SU-DHL-6 (cell line): ENCODE results near the gene EIF6.

ENCODE experiments used
- H2AFZ ChIP-seq: fragments of 200-600 bp; sonication (generic); 2 replicates; pipeline ENCODE4 v1.6.1; 2014; ENCODE audit warnings: low read depth, mild to moderate bottlenecking, moderate library complexity, mixed read lengths, antibody characterized with exemption, low read length; ENCODE audit not compliant: severe bottlenecking
- H3F3A ChIP-seq: fragments of 200-600 bp; shearing (Covaris generic); 2 replicates; pipeline ENCODE4 v1.6.0; 2016; ENCODE audit warnings: antibody characterized with exemption, mild to moderate bottlenecking; ENCODE audit not compliant: insufficient read depth
- H3K27ac ChIP-seq: fragments of 200-600 bp; sonication (generic); 2 replicates; pipeline ENCODE4 v1.5.1; 2016; ENCODE audit warnings: low read depth, mild to moderate bottlenecking, low read length, moderate library complexity, mixed read lengths
- H3K27me3 ChIP-seq: fragments of 200-600 bp; sonication (generic), shearing (Covaris generic); 2 replicates; pipeline ENCODE4 v1.6.0; 2014; ENCODE audit warnings: mild to moderate bottlenecking, low read length
- H3K36me3 ChIP-seq: fragments of 200-600 bp; sonication (generic); 2 replicates; pipeline ENCODE4 v1.6.1; 2014; ENCODE audit warnings: mild to moderate bottlenecking, low read length, mixed read lengths
- H3K4me2 ChIP-seq: fragments of 300-600, 200-600 bp; shearing (Covaris generic), sonication (generic); 2 replicates; pipeline ENCODE4 v1.6.0; 2014; ENCODE audit warnings: low read length, low read depth, mild to moderate bottlenecking; ENCODE audit not compliant: poor library complexity, severe bottlenecking
- H3K4me3 ChIP-seq: fragments of 200-600 bp; sonication (generic); 2 replicates; pipeline ENCODE4 v1.5.1; 2014; ENCODE audit warnings: antibody characterized with exemption, low read length, mild to moderate bottlenecking, mixed read lengths; ENCODE audit not compliant: insufficient read depth, poor library complexity, severe bottlenecking
- H3K79me2 ChIP-seq: fragments of 200-600 bp; sonication (generic); 2 replicates; pipeline ENCODE4 v1.6.1; 2014; ENCODE audit warnings: mild to moderate bottlenecking, low read length, moderate library complexity; ENCODE audit not compliant: insufficient read depth
- H3K9ac ChIP-seq: fragments of 200-600 bp; sonication (generic); 2 replicates; pipeline ENCODE4 v1.7.0; 2014; ENCODE audit warnings: mild to moderate bottlenecking, low read length
- H3K9me2 ChIP-seq: fragments of 200-600 bp; sonication (generic); replicated peaks from 2 replicates; pipeline ENCODE4 v1.6.1; 2014; ENCODE audit warnings: low read length; ENCODE audit not compliant: insufficient read depth
- H3K9me3 ChIP-seq: fragments of 200-600 bp; sonication (generic); 2 replicates; pipeline ENCODE4 v1.6.1; 2014; ENCODE audit warnings: low read length, mixed read lengths; ENCODE audit not compliant: insufficient read depth
- H4K20me1 ChIP-seq: fragments of 200-600 bp; sonication (generic); 2 replicates; pipeline ENCODE4 v1.6.1; 2014; ENCODE audit warnings: low read depth, mild to moderate bottlenecking, antibody characterized with exemption, low read length, moderate library complexity, mixed read lengths
- EZH2phosphoT487 ChIP-seq: fragments of 200-600 bp; sonication (generic), shearing (Covaris generic); conservative IDR thresholded peaks from 2 replicates; pipeline ENCODE4 v1.6.1; 2018; ENCODE audit warnings: mild to moderate bottlenecking, antibody characterized with exemption, low read length, moderate library complexity, mixed read lengths
- TF ChIP-seq, protein P1 (sequence below): fragments of 200-600 bp; sonication (generic); IDR thresholded peaks from one replicate; pipeline ENCODE4 v1.5.1; 2017; ENCODE audit warnings: antibody characterized with exemption, mild to moderate bottlenecking, low read length, moderate library complexity; ENCODE audit not compliant: insufficient read depth, poor library complexity, severe bottlenecking

The EIF6 gene

DNA sequence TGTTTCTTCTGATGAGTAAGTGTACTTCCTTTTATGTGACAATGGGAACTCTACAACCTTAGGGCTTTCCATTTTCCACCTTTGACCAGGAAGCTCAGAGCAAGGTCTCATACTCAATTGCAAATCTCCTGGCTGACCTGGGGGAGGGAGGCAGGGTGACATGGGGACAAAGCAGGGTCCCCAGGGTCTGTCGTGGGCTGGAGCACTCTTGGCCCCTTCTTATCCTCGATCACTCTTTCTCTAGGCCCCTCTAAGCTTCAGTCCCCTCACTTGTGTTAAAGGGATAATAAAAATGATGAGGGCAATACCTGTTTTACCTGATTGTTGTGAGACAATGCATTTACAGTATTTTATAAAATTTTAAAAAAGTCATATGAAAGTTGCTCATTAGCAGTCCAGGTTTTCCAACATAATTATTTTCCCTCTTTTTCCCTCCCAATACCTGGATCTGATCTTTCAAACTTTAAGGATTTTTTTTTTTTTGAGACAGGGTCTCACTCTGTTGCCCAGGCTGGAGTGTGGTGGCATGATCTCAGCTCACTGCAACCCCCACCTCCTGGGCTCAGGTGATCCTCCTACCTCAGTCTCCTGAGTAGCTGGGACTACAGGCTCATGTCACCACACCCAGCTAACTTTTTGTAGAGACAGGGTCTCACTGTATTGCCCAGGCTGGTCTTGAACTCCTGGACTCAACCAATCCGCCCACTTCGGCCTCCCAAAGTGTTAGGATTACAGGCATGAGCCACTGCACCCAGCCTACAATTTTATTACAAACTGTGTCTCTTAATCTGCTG lies 16.1 kb upstream of the EIF6 start:
- no peaks in the 10 kb centered on the region for H3K79me2 ChIP-seq
- no peak overlapping the region for H3K27ac ChIP-seq
- H3K9ac ChIP-seq = no peak overlapping the region
- no peaks in the 10 kb centered on the region for H4K20me1 ChIP-seq
- no peaks in the 10 kb centered on the region for H3F3A ChIP-seq
- H3K4me2 ChIP-seq = no peak overlapping the region
- no peaks in the 10 kb centered on the region for H3K27me3 ChIP-seq
- H2AFZ ChIP-seq = no peak overlapping the region
- no peaks in the 10 kb centered on the region for H3K9me2 ChIP-seq
- H3K36me3 ChIP-seq = no peaks in the 10 kb centered on the region
- no peaks in the 10 kb centered on the region for H3K9me3 ChIP-seq
- no peak overlapping the region for H3K4me3 ChIP-seq
- TF ChIP-seq, protein P1, sequence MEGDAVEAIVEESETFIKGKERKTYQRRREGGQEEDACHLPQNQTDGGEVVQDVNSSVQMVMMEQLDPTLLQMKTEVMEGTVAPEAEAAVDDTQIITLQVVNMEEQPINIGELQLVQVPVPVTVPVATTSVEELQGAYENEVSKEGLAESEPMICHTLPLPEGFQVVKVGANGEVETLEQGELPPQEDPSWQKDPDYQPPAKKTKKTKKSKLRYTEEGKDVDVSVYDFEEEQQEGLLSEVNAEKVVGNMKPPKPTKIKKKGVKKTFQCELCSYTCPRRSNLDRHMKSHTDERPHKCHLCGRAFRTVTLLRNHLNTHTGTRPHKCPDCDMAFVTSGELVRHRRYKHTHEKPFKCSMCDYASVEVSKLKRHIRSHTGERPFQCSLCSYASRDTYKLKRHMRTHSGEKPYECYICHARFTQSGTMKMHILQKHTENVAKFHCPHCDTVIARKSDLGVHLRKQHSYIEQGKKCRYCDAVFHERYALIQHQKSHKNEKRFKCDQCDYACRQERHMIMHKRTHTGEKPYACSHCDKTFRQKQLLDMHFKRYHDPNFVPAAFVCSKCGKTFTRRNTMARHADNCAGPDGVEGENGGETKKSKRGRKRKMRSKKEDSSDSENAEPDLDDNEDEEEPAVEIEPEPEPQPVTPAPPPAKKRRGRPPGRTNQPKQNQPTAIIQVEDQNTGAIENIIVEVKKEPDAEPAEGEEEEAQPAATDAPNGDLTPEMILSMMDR = no peak
- no peak for TF ChIP-seq EZH2phosphoT487

DNA sequence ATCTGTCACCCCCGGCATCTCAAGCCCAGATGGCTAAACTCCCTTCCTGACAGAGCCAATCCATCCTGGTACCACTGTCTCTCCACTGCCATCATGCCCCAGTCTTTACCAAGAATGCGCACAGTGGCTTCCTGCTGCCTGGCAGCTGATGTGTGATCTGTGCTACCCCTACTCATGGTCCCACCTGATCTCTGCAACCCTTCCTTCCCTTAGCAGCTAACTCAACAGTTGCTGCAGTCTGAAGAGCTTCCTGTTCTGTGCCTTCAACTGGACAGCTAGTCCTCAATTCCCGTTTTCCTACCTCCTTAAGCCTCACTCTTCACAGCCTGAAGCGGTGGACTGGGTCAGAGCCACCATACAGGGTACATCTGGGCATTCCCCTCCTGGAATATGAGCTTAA lies 15.2 kb upstream of the EIF6 start:
- Histone ChIP-seq H2AFZ (no peak overlapping the region), H3F3A (no peaks in the 10 kb centered on the region), H3K27ac (no peak overlapping the region), H3K4me2 (no peak overlapping the region), H3K4me3 (no peak overlapping the region), H4K20me1 (no peaks in the 10 kb centered on the region), H3K9me2 (no peaks in the 10 kb centered on the region), H3K36me3 (no peaks in the 10 kb centered on the region), H3K27me3 (no peaks in the 10 kb centered on the region), H3K9me3 (no peaks in the 10 kb centered on the region), H3K9ac (no peak overlapping the region), H3K79me2 (no peaks in the 10 kb centered on the region)
- TF ChIP-seq, protein P1 = no peak
- TF ChIP-seq EZH2phosphoT487 = no peak

DNA sequence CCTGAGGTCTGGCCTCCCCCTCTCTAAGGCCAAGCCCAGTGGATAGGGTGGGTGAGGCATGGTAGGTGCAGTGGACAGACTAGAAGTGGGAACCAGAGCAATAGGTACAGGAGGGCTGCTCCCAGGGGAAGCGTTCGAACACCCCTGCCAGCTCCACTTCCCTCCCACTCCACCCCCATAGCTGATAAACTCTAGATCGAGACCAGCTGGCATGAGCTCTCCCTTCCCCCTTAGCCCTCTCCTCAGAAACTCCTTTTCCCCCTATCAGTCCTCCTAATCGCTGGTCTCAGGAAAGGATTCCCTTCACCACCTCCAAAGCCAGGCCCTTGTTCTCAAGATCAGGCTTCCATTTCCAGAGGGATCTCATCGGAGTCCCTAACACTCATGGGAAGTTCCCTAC lies 13.7 kb upstream of the EIF6 start:
- no peaks in the 10 kb centered on the region for H3K36me3 ChIP-seq
- H3K9me2 ChIP-seq = no peaks in the 10 kb centered on the region
- H4K20me1 ChIP-seq = no peaks in the 10 kb centered on the region
- no peak overlapping the region for H3K4me2 ChIP-seq
- H3K27me3 ChIP-seq = no peaks in the 10 kb centered on the region
- H3F3A ChIP-seq = no peaks in the 10 kb centered on the region
- no peak overlapping the region for H3K9ac ChIP-seq
- no peak overlapping the region for H3K27ac ChIP-seq
- H3K9me3 ChIP-seq = no peaks in the 10 kb centered on the region
- H2AFZ ChIP-seq = no peak overlapping the region
- H3K4me3 ChIP-seq = no peak overlapping the region
- TF ChIP-seq, protein P1 = no peak
- TF ChIP-seq EZH2phosphoT487 = no peak
- no peaks in the 10 kb centered on the region for H3K79me2 ChIP-seq
